ENCODE results near the gene P2RY6.

Gene P2RY6

DNA sequence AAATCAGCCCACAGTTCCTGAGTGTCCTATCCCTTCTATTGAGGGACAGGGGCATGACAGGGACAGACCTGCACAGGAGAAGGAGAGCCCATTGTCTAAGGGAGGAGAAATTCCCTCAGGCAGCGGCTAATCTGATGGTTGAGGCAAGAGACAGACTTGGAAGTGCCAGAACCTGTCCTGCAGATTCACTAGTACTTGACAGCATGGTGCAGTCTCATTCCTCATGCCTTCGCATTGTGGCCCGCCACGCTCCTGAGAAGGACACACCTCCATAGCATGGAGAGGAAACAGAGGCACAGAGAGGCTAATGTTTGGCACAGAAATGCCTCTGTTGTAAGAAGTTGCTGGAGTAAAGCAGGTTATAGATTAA, 3.2 kb downstream of the P2RY6 start:
- H3K36me3 Mint-ChIP-seq: no peaks in the 10 kb centered on the region
- no peak overlapping the region for H3K27ac Mint-ChIP-seq
- no peaks in the 10 kb centered on the region for H3K9me3 Mint-ChIP-seq (ENCODE audit: low read depth)
- H3K4me1 Mint-ChIP-seq (ENCODE audit: low read depth): no peaks in the 10 kb centered on the region
- no peak overlapping the region for H3K4me3 Mint-ChIP-seq
- no peaks in the 10 kb centered on the region for H3K27me3 Mint-ChIP-seq

DNA sequence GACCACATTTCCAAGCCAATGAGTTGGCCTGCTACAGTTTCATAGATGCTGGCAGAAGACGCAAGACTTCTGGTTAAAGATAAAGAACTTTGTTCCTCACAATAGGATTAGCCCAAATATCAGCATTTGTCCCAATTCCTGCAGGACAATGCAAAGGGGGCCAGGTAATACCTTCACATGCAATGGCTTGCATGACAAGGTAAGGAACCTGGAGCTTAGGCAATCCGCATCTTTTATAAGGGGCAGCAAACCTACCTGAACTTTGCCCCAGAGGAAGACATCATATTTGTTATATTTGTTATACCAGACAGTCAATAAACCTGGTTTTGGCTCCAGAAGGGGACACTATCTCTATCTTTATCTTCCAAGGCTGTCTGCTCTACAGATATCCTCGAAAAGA, 5.3 kb downstream of the P2RY6 start:
- Mint-ChIP-seq H3K9me3 (ENCODE audit: low read depth) (no peaks in the 10 kb centered on the region), H3K4me3 (no peak overlapping the region), H3K27ac (no peak overlapping the region), H3K4me1 (ENCODE audit: low read depth) (no peaks in the 10 kb centered on the region), H3K36me3 (no peaks in the 10 kb centered on the region), H3K27me3 (no peaks in the 10 kb centered on the region)

GRCh38 chr11:73280626-73281025, 8.5 kb downstream of the P2RY6 start:
- Mint-ChIP-seq H3K27ac (no peak overlapping the region), H3K27me3 (no peaks in the 10 kb centered on the region), H3K36me3 (no peaks in the 10 kb centered on the region), H3K4me1 (ENCODE audit: low read depth) (no peaks in the 10 kb centered on the region), H3K9me3 (ENCODE audit: low read depth) (no peaks in the 10 kb centered on the region), H3K4me3 (no peak overlapping the region)

GRCh38 chr11:73281201-73281741, 9.1 kb downstream of the P2RY6 start:
- no peak overlapping the region for H3K27ac Mint-ChIP-seq
- no peak overlapping the region for H3K4me3 Mint-ChIP-seq
- no peaks in the 10 kb centered on the region for H3K9me3 Mint-ChIP-seq (ENCODE audit: low read depth)
- no peaks in the 10 kb centered on the region for H3K36me3 Mint-ChIP-seq
- no peaks in the 10 kb centered on the region for H3K27me3 Mint-ChIP-seq
- H3K4me1 Mint-ChIP-seq (ENCODE audit: low read depth): no peaks in the 10 kb centered on the region

DNA sequence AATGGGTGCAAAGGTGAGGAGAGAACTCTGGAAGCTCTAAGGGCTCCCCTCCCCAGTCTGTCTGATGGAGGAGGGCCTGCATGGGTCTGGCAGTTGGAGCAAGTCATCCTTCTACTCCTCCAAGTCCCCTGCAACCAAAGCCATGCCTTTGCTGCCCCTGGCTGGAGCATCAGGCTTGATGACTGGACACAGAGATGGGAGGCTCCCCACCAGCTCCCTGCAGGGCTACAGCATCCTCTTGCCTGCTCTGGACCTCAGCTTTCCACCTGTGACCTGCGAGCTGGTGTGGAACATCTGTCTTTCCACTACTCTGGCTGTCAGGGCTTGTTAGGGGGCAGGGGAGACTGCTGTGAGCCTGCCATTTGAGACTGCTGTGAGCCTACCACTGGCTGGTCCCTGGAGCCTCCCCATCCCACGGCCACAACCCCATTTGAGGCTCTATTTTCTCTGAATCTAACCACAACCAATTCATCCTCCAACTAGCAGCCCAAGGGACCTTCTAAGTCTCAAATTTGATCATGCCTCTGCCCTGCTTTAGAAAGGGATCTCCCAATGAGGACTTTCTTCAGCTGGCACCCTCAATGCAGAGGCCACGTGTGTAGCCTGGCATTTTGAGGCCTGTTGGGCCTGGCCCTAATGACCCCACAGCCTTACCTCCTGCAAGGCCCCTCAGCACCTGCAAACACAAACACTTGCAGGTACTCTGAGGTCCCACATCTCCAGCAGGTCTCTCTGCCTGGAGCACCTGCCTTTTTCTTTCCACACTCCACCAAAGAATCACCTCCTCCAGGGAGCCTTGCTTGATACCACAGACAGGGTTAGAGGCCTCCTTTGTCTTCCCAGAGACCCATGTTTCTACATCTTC, 9.9 kb downstream of the P2RY6 start:
- H3K36me3 Mint-ChIP-seq: no peaks in the 10 kb centered on the region
- H3K4me1 Mint-ChIP-seq (ENCODE audit: low read depth): no peaks in the 10 kb centered on the region
- H3K9me3 Mint-ChIP-seq (ENCODE audit: low read depth): no peaks in the 10 kb centered on the region
- no peak overlapping the region for H3K4me3 Mint-ChIP-seq
- H3K27ac Mint-ChIP-seq: no peak overlapping the region
- H3K27me3 Mint-ChIP-seq: no peaks in the 10 kb centered on the region

GRCh38 chr11:73283276-73284000, 11.3 kb downstream of the P2RY6 start:
- no peak overlapping the region for H3K27ac Mint-ChIP-seq
- no peaks in the 10 kb centered on the region for H3K36me3 Mint-ChIP-seq
- no peaks in the 10 kb centered on the region for H3K4me1 Mint-ChIP-seq (ENCODE audit: low read depth)
- H3K9me3 Mint-ChIP-seq (ENCODE audit: low read depth): no peaks in the 10 kb centered on the region
- no peaks in the 10 kb centered on the region for H3K27me3 Mint-ChIP-seq
- H3K4me3 Mint-ChIP-seq: no peak overlapping the region

DNA sequence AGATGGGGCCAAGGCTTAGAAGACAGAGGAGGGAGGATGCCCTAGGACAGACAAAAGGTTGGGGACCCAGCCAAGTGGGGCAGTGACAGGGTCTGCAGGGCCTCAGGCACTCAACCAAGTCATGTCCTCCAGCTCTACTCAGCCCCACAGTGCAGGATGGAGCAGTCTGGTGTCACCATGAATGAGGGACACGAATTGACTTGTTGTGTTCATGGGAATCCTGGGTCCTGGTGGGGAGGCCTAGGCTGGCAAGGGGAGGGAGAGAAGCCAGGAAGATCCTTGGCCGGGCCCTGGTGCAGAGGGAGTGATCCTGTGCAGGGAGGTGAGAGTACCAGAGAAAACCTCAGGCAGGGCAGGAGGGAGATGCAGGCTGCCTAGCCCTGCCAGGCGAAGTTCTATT, 12.0 kb downstream of the P2RY6 start:
- H3K9me3 Mint-ChIP-seq (ENCODE audit: low read depth): no peaks in the 10 kb centered on the region
- no peak overlapping the region for H3K27ac Mint-ChIP-seq
- no peak overlapping the region for H3K4me3 Mint-ChIP-seq
- H3K36me3 Mint-ChIP-seq: no peaks in the 10 kb centered on the region
- H3K4me1 Mint-ChIP-seq (ENCODE audit: low read depth): peaks cover 3% of the 10 kb centered on the region
- no peaks in the 10 kb centered on the region for H3K27me3 Mint-ChIP-seq

DNA sequence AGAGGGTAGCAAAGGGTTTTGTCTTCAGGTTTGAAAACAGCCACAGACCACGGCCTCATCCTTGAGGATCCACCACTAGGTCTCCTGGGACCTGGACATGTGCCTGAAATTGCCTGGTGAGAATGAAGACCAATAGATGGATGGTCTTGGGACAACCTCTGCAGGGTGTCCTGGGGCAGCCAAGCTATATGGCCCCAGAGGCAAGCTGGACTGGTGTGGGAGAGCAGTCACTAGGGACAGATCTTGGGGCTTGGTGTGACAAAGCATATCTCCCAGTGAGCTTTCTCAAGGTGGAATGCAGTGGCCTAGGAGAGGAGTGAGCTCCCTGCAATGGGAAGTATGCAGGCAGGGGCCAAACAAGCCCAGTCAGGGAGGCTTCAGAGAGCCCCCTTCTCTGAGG, 13.6 kb downstream of the P2RY6 start:
- Mint-ChIP-seq H3K4me3 (no peak overlapping the region), H3K4me1 (ENCODE audit: low read depth) (peaks cover 5% of the 10 kb centered on the region), H3K9me3 (ENCODE audit: low read depth) (no peaks in the 10 kb centered on the region), H3K27me3 (no peaks in the 10 kb centered on the region), H3K36me3 (no peaks in the 10 kb centered on the region), H3K27ac (no peak overlapping the region)

- no peak overlapping the region for H3K27ac Mint-ChIP-seq
- no peaks in the 10 kb centered on the region for H3K27me3 Mint-ChIP-seq
- no peaks in the 10 kb centered on the region for H3K36me3 Mint-ChIP-seq
- H3K4me3 Mint-ChIP-seq: no peak overlapping the region
- peaks cover 5% of the 10 kb centered on the region for H3K4me1 Mint-ChIP-seq (ENCODE audit: low read depth)
- H3K9me3 Mint-ChIP-seq (ENCODE audit: low read depth): no peaks in the 10 kb centered on the region
Observed at GRCh38 chr11:73286240-73286810, 14.2 kb downstream of the P2RY6 start.

DNA sequence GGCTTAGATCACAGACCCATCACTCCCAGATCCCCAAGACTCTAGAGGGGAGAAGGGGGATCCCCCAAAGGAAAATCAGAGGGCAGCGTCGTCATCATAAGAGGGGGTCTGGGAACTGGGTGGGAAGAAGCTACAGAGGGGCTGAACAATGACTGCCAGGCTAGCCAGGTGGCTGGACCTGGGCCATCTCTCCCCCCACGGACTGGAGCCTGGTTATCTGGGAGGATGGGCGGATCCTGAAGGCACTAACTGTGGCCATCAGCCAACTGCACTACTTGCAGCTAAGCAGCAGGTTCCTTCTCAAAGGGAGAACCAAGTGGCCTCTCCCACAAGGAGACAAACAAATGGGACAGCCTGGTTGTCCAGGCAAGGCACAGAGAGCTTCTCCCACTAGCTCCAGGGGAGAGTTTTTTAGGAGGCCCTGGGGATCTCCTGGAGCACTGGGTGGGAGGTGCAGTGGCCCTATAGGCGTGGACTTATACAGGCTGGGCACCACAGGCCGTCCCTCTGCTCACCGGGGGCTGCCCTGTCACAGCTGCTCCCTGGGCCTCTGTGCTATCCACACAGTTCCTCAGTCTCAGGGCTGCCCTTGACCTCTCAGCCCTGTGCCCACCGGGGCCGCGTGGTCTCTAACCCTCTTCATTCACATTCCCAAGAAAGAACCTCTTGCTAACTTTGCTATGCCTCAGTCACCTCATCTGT, 15.4 kb downstream of the P2RY6 start:
- H3K4me3 Mint-ChIP-seq: no peak overlapping the region
- H3K27me3 Mint-ChIP-seq: no peaks in the 10 kb centered on the region
- peaks cover 5% of the 10 kb centered on the region for H3K4me1 Mint-ChIP-seq (ENCODE audit: low read depth)
- H3K9me3 Mint-ChIP-seq (ENCODE audit: low read depth): no peaks in the 10 kb centered on the region
- H3K36me3 Mint-ChIP-seq: no peaks in the 10 kb centered on the region
- no peak overlapping the region for H3K27ac Mint-ChIP-seq

DNA sequence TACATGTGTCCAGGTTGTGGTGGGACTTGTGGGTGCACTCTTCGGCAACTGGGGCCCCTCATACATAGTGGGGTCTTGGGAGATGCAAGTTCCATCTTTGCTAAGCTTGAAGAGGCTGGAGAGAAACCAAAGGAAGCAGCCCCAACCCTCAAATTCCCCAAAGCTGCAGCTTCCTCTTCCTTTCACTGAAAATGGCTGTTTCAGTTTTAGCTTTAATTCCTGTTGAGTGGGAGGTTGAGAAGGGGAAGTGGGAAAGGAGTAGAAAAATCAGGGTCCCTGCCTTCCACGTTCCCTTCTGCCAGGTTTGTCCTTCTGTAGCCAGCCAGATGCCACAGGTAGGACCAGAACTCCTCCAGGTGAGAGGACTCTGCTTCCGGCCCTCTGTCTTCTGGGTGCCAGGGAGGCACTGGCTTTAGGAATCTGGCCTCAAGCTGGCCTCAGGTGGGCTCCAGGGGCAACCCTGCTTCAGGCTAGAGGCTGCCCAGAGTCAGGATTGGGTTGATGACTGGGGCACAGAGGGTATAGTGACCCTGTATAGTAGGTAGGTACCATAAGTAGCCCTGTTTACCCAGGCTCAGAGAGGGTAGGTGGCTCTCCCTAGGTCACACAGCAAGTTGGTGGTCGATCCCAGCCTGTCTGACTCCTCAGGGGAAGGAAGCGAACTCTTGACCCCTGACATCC, 16.2 kb downstream of the P2RY6 start:
- Mint-ChIP-seq H3K4me1 (ENCODE audit: low read depth) (peaks cover 5% of the 10 kb centered on the region), H3K27me3 (no peaks in the 10 kb centered on the region), H3K36me3 (no peaks in the 10 kb centered on the region), H3K4me3 (no peak overlapping the region), H3K9me3 (ENCODE audit: low read depth) (no peaks in the 10 kb centered on the region), H3K27ac (no peak overlapping the region)

- Mint-ChIP-seq H3K4me3 (no peak overlapping the region), H3K27me3 (no peaks in the 10 kb centered on the region), H3K4me1 (ENCODE audit: low read depth) (peaks cover 5% of the 10 kb centered on the region), H3K36me3 (no peaks in the 10 kb centered on the region), H3K9me3 (ENCODE audit: low read depth) (no peaks in the 10 kb centered on the region), H3K27ac (no peak overlapping the region)
Observed at GRCh38 chr11:73288873-73289707, 17.0 kb downstream of the P2RY6 start.

DNA sequence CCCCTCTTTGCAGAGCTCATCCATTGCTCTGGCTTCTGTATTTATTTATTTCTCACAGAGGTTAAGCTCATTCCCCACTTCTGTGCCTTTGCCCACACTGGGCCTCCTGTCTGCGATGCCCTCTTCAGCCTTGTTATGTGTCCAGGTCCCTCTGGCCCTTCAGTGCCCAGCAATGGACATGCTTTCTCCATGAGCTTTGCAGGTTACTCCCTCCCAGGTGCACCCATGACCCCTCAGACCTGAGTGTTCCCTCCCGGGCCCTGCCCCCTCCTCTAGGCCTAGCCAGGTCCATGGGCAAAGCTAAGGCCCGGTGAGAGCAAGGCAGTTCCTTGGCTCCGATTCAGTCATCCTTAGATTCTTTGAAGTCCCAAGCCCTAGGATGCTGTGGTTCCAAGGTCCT, 18.4 kb downstream of the P2RY6 start:
- H3K9me3 Mint-ChIP-seq (ENCODE audit: low read depth): no peaks in the 10 kb centered on the region
- H3K4me3 Mint-ChIP-seq: no peak overlapping the region
- no peak overlapping the region for H3K27ac Mint-ChIP-seq
- no peaks in the 10 kb centered on the region for H3K27me3 Mint-ChIP-seq
- peaks cover 6% of the 10 kb centered on the region for H3K4me1 Mint-ChIP-seq (ENCODE audit: low read depth)
- no peaks in the 10 kb centered on the region for H3K36me3 Mint-ChIP-seq

GRCh38 chr11:73291196-73291595, 19.1 kb downstream of the P2RY6 start:
- H3K9me3 Mint-ChIP-seq (ENCODE audit: low read depth): no peaks in the 10 kb centered on the region
- H3K4me3 Mint-ChIP-seq: no peak overlapping the region
- H3K36me3 Mint-ChIP-seq: no peaks in the 10 kb centered on the region
- H3K27me3 Mint-ChIP-seq: no peaks in the 10 kb centered on the region
- no peak overlapping the region for H3K27ac Mint-ChIP-seq
- H3K4me1 Mint-ChIP-seq (ENCODE audit: low read depth): peaks cover 6% of the 10 kb centered on the region
